ENCODE measurements around the gene HPS1. TPM values are rescaled to one million over a fixed set of nuclear protein-coding genes. Genes with fewer than 3 reads are reported as not detected.

The HPS1 gene
- total and polyA plus RNA-seq, 2 of the 4 experiments (the other 2 are of a cell fraction), result 14.0 to 55.2 TPM

GRCh38 chr10:98420786-98421185 is 25.9 kb downstream of the HPS1 start:
- H3K4ac ChIP-seq (ENCODE audit: low read depth, low read length), result no peak overlapping the region
- TF ChIP-seq, protein P1, sequence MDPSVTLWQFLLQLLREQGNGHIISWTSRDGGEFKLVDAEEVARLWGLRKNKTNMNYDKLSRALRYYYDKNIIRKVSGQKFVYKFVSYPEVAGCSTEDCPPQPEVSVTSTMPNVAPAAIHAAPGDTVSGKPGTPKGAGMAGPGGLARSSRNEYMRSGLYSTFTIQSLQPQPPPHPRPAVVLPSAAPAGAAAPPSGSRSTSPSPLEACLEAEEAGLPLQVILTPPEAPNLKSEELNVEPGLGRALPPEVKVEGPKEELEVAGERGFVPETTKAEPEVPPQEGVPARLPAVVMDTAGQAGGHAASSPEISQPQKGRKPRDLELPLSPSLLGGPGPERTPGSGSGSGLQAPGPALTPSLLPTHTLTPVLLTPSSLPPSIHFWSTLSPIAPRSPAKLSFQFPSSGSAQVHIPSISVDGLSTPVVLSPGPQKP (IDR thresholded peaks at IDR 0.05; ENCODE audit: borderline replicate concordance, low read depth, low read length), result no peak
- no peak for TF ChIP-seq NFE2L2 (IDR thresholded peaks at IDR 0.05; ENCODE audit: low read depth, low read length)
- TF ChIP-seq BHLHE40 (IDR thresholded peaks at IDR 0.05; ENCODE audit: low read depth, low read length), result no peak
- TF ChIP-seq FOS (IDR thresholded peaks at IDR 0.05; ENCODE audit: low read depth, low read length), result no peak
- no peak for TF ChIP-seq CEBPB (IDR thresholded peaks at IDR 0.05; ENCODE audit: low read depth, low read length)
- no peak for TF ChIP-seq MAFK (IDR thresholded peaks at IDR 0.05; ENCODE audit: low read depth, low read length)
- no peak for TF ChIP-seq MAZ (IDR thresholded peaks at IDR 0.05; ENCODE audit: borderline replicate concordance, low read depth, low read length)
- no peak for TF ChIP-seq RCOR1 (IDR thresholded peaks at IDR 0.05; ENCODE audit: insufficient replicate concordance, low read length)
- no peak for TF ChIP-seq SMC3 (IDR thresholded peaks at IDR 0.05; ENCODE audit: low read depth, low read length)
- ChIA-PET POLR2A (ENCODE audit: unreplicated experiment) (no interaction called here), CTCF (no interaction called here)
- no peak overlapping the region for H2BK15ac ChIP-seq (ENCODE audit: low read depth, low read length)
- no peak overlapping the region for H4K91ac ChIP-seq (ENCODE audit: insufficient read depth, low read depth, low read length)
- intact Hi-C loops (cut with micrococcal nuclease) (no loop called here), in situ Hi-C loops (cut with MboI; ENCODE audit: low sequenced_read_pairs) (no loop called here), dilution Hi-C loops (cut with HindIII; ENCODE audit: low sequenced_read_pairs, unreplicated experiment) (no loop called here)
- H3K4me3 ChIP-seq (ENCODE audit: insufficient read depth, low read depth, low read length), result no peak overlapping the region
- H3K14ac ChIP-seq (replicated peaks; ENCODE audit: low read depth, low read length), result no peak overlapping the region
- H3K36me3 ChIP-seq (ENCODE audit: control insufficient read depth, insufficient read depth, low read length), result peaks cover 42% of the 10 kb centered on the region
- H3K23ac ChIP-seq (ENCODE audit: low read depth, low read length), result no peak overlapping the region
- H2BK20ac ChIP-seq (ENCODE audit: low read depth, low read length), result no peak overlapping the region
- no peak overlapping the region for H2BK120ac ChIP-seq (ENCODE audit: low read depth, low read length)
- no peak overlapping the region for H3K9ac ChIP-seq (ENCODE audit: low read depth, low read length)
- no peak for DNase-seq
- no peak overlapping the region for H2BK5ac ChIP-seq (ENCODE audit: low read depth, low read length, poor library complexity, severe bottlenecking)
- ATAC-seq (ENCODE audit: low read depth), result no peak
- no peak overlapping the region for H3K18ac ChIP-seq (ENCODE audit: low read depth, low read length)
- H3K56ac ChIP-seq (ENCODE audit: extremely low read depth, insufficient read depth, low read length), result no peak overlapping the region
- H3K9me3 ChIP-seq (ENCODE audit: control insufficient read depth, insufficient read depth, low read length), result no peaks in the 10 kb centered on the region
- H2AK5ac ChIP-seq (ENCODE audit: low read depth, low read length), result no peak overlapping the region
- H3K79me1 ChIP-seq (ENCODE audit: low read depth in 1 of 2, low read length in 2 of 2), result no peaks in the 10 kb centered on the region
- no peaks in the 10 kb centered on the region for H3K4me1 ChIP-seq (ENCODE audit: control insufficient read depth, insufficient read depth, low read length)
- H2AK9ac ChIP-seq (replicated peaks; ENCODE audit: low read depth, low read length, poor library complexity), result peak overlapping the region; percentile 9
- no peak overlapping the region for H4K5ac ChIP-seq (ENCODE audit: low read depth, low read length)
- no peaks in the 10 kb centered on the region for H4K20me1 ChIP-seq (ENCODE audit: insufficient read depth, low read length)
- H3K27me3 ChIP-seq (ENCODE audit: control insufficient read depth, insufficient read depth, low read length), result no peaks in the 10 kb centered on the region
- no peak overlapping the region for H3K27ac ChIP-seq (ENCODE audit: insufficient read depth, low read length)
- no peak overlapping the region for H4K8ac ChIP-seq (ENCODE audit: low read depth in 2 of 2, low read length in 2 of 2)
- H3K4me2 ChIP-seq (ENCODE audit: low read depth, low read length), result no peak overlapping the region
- no TSS peak for BruUV-seq (replicated peaks)
- H2AFZ ChIP-seq (replicated peaks; ENCODE audit: low read length, poor library complexity), result no peak overlapping the region
- no peaks in the 10 kb centered on the region for H3K9me1 ChIP-seq (ENCODE audit: insufficient read depth, low read length)
- WGBS, 2 experiments (ENCODE audit: extremely low coverage in 2 of 2, insufficient read length in 1 of 2), result 69% methylated on average over 3 of the region's 9 CpGs; no CpG with 5 or more reads in 1 of the 2 experiments

All from IMR-90 (cell line).